T-helper 9 cell (primary cell): ENCODE measurements around the gene ATP6V1F.
A peak's percentile ranks its signal among the peaks of the same experiment; 100 is the strongest.

Experiments
- DNase-seq: peaks from one replicate; pipeline ENCODE4 v3.0.0-alpha.2; 2020

Gene ATP6V1F

GRCh38 chr7:128849156-128849515 is 13.5 kb upstream of the ATP6V1F start:
- DNase-seq, result no peak

GRCh38 chr7:128849804-128850490 is 12.7 kb upstream of the ATP6V1F start:
- no peak for DNase-seq

DNA sequence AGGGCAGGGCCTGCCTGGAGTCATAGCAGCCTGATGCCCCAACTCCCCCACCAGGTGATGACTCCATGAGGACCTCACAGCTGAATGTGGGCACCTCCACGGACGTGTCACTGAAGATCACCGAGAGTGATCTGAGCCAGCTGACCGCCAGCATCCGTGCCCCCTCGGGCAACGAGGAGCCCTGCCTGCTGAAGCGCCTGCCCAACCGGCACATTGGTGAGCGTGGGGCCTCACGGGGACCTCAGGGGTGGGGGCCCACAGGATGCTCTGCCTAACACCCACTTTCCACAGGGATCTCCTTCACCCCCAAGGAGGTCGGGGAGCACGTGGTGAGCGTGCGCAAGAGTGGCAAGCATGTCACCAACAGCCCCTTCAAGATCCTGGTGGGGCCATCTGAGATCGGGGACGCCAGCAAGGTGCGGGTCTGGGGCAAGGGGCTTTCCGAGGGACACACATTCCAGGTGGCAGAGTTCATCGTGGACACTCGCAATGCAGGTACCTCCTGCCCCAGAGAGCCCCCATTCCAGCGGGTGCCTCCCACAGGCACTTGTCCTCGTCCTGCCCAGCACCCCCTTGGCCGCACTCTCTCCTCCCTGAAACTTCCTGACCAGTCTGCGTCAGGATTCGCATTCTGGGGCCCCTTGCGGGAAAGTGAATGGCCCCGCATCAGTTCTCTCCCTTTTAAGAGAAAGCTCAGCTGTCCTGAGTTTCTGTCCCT is 10.0 kb upstream of the ATP6V1F start:
- DNase-seq, result no peak

DNA sequence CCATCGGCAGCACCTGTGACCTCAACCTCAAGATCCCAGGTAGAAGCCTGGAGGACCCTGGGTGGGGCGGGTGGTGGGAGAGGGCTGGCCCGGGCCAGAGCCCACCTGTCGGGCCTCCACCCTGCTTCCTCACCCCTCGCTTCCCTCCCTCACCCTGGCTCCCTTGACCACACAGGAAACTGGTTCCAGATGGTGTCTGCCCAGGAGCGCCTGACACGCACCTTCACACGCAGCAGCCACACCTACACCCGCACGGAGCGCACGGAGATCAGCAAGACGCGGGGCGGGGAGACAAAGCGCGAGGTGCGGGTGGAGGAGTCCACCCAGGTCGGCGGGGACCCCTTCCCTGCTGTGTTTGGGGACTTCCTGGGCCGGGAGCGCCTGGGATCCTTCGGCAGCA is 8.9 kb upstream of the ATP6V1F start:
- DNase-seq, result no peak

DNA sequence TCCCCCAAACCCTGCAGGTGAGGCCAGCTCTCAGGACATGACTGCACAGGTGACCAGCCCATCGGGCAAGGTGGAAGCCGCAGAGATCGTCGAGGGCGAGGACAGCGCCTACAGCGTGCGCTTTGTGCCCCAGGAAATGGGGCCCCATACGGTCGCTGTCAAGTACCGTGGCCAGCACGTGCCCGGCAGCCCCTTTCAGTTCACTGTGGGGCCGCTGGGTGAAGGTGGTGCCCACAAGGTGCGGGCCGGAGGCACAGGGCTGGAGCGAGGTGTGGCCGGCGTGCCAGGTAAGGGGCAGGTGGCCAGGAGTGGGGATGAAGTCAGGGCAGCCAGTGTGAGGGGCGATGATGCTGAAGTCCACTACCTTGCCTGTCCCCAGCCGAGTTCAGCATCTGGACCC is 8.3 kb upstream of the ATP6V1F start:
- DNase-seq, result no peak

GRCh38 chr7:128855559-128855958 is 7.1 kb upstream of the ATP6V1F start:
- no peak for DNase-seq

DNA sequence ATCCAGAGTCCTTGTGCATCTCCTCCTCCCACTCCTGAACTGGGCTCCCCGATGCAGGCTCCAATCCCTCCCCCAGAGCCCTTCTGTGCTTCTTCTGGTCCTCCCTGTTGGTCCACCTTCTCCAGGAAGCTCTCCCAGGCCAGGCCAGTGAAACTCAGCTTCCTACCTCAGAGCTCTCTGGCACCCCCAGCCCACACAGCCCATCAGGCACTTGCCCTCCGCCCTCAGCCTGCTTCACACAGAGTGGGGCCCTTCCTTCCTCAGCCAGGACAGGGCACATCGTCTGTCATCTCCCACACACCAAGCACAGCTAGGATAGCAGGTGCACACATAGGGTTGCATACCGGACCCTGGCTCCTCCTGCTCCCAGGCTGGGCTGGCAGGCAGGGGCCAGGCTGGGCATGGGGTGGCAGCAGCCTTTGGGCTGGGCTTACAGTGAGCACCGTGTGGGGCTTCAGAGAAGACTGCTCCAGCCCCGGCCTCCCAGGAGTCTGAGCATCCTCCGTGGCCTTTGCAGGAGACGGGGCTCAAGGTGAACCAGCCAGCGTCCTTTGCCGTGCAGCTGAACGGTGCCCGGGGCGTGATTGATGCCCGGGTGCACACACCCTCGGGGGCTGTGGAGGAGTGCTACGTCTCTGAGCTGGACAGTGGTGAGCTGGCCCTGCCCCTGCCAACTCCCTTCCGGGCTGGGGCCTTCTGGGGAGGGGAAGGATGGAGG is 6.5 kb upstream of the ATP6V1F start:
- no peak for DNase-seq

GRCh38 chr7:128858380-128859231 is 4.0 kb upstream of the ATP6V1F start:
- DNase-seq, result no peak

- DNase-seq, result no peak
Observed at GRCh38 chr7:128859232-128860157, 3.2 kb upstream of the ATP6V1F start.

GRCh38 chr7:128860158-128861073 is 2.2 kb upstream of the ATP6V1F start:
- DNase-seq, result no peak

DNA sequence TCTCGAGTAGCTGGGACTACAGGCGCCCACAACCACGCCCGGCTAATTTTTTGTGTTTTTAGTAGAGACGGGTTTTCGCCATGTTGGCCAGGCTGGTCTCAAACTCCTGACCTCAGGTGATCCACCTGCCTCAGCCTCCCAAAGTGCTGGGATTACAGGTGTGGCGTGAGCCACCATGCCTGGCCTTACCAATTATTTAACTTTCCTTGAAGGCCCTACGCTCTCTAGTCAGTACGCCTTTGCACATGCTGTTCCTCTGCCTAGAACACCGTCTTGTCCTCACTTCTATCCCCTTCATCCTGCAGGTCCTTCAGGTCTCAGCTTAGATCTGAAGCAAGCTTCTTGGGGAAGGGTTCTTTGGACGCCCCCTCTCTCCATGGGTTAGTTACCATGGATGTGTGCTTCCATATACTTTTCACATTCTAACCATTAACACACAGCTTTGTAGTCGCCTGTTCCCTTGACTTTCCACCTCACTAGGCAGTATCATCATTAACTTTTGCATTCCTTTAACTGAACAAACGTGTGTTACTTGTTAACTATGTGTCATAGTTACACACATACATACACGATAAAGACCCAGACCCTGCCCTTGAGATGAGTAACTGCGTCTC is 592 bp upstream of the ATP6V1F start:
- no peak for DNase-seq

DNA sequence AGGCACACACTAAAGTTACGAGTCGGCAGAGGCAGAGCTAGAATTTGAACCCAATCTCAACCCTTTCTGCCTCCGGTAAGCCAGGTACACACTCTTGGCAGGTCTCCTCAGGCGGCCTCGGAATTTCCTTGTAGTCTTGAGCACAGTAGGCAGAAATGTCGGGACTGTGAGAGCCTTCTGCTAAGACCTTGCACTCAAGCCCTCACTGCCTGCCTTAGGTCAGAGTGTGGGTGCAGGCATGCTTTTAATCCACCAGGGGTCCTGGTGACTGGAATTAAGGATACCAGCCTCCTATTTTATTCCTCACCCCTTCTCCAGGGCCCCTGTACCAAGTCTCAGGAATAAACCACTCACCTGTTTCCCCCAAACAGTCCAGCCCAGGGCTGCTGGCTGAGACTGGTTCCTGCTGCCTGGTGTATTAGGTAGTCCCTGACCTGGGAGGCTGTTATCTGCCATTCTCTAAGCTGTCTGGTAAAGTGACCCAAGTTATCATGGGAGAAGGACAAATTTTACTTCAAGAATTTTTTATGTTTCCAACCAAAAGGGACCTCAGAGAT is 855 bp downstream of the ATP6V1F start:
- peak; percentile 23 for DNase-seq

- DNase-seq, result no peak
Observed at GRCh38 chr7:128865303-128865702, 2.6 kb downstream of the ATP6V1F start.

DNA sequence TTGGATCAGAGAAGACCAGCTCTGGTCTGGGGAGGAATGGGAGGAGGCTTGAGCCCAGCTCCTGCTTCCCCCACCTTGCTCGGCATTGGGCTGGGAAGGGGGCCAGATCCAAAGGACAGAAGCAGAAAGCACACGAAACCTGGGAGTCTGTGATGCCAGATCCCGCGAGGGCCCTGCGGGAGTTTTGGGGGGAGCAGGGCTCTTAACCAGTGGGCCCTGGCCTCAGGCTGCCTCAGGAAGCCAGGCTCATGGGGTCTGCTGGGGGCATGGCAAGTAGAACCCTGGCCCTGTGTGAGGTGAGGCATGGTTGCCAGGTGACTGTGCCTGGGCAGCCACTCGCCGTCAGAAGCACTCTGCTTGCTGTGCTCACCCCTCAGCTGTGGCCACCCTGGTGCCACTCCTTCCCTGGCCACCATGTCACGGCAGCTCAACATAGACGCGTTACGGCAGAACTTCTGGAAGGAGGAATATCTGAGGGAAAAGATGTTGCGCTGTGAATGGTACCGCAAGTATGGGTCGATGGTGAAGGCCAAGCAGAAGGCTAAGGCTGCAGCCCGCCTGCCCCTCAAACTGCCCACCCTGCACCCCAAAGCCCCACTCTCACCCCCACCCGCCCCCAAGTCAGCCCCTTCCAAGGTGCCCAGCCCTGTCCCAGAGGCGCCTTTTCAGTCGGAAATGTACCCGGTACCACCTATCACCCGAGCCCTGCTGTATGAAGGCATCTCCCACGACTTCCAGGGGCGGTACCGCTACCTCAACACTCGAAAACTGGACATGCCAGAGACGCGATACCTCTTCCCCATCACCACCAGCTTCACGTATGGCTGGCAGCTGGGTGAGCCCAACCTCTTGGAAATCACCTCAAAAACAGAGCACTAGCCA is 3.6 kb downstream of the ATP6V1F start:
- DNase-seq, result no peak

GRCh38 chr7:128867241-128867640 is 4.6 kb downstream of the ATP6V1F start:
- no peak for DNase-seq

DNA sequence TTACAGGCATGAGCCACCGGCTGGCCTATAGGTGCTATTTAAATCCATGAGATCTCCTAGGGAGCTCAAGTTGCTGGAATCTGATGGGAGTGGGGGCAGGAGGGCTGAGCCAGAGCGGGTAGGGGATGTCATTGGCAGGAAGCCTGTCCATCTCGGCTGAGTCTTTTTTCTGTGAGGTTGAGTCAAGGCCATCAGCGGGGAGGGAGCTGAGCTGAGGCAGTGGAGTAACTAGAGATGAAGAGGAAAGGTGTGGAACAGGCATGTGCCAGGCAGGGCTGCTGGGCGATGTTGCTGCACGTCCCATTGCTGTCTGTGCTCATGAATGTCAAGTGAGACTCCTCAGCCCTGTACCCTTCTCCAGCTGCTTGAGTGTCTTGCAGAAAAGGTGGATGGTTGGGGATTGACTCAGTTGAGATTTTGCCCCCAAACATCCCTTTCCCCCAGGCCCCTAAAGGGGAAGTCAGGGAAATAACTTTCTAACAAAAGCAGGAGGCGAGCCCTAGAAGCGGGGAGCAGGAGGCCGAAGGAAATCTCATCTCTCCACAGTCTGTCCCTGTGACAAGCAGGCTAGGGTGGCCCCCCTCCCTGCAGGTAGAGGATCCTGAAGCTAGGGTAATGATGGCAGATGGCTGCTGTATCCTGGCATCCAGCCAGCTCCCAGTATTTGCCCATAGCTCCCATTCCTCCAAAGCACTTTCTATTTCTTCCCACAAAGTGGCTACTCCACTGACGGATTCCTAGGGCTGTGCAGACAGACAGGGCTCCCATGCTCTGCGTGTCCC is 5.4 kb downstream of the ATP6V1F start:
- no peak for DNase-seq

DNA sequence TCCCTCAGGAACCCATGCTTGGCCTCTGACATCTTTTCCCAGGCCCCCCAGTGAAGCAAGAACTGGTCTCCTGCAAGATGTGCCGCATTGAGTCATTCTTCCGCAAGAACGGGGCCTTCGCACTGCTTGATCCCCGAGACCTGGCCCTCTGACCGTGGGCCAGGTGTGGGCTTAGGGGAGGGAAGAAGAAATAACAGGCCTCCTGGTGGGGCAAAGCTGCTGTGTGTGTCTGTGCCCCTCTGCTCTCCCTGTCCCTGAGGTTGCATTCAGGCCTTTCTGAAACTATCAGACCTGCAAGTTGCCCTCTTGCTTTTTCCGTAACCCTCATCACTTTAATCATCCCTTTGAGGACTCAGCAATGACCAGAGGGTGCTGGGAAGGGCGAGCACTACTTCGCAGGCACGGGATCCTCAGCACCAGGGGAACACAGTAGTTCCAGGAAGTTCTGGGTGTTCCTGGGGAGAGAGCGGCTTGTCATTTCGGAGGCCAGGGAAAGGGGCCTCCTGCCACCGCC is 6.0 kb downstream of the ATP6V1F start:
- DNase-seq, result no peak
